H9 (cell line): ENCODE measurements around the gene GPRIN1. TPM values are rescaled to one million over a fixed set of nuclear protein-coding genes. Genes with fewer than 3 reads are reported as not detected.

ENCODE experiments used
- DNase-seq: peaks from one replicate; pipeline ENCODE4 v3.0.0-alpha.2; 2017
- H2AFZ ChIP-seq: one replicate; pipeline ENCODE4 v1.6.1; 2013; ENCODE audit warnings: mild to moderate bottlenecking, low read length, control low read depth, moderate library complexity
- H2AK5ac ChIP-seq: 2 replicates; pipeline ENCODE4 v1.6.1; 2013; ENCODE audit warnings: low read length, control low read depth, mixed read lengths; ENCODE audit not compliant: insufficient read length
- H2BK120ac ChIP-seq: one replicate; pipeline ENCODE4 v1.6.1; 2013; ENCODE audit warnings: low read depth, mild to moderate bottlenecking, low read length, control low read depth, inconsistent platforms; ENCODE audit not compliant: poor library complexity, severe bottlenecking
- H2BK12ac ChIP-seq: 2 replicates; pipeline ENCODE4 v1.6.1; 2013; ENCODE audit warnings: low read length, control low read depth, mixed read lengths, low read depth; ENCODE audit not compliant: insufficient read length
- H2BK15ac ChIP-seq: 2 replicates; pipeline ENCODE4 v1.6.1; 2013; ENCODE audit warnings: low read depth, low read length, control low read depth
- H2BK20ac ChIP-seq: one replicate; pipeline ENCODE4 v1.6.1; 2013; ENCODE audit warnings: low read depth, mild to moderate bottlenecking, low read length, control low read depth, inconsistent platforms; ENCODE audit not compliant: poor library complexity, severe bottlenecking
- H2BK5ac ChIP-seq: 2 replicates; pipeline ENCODE4 v1.6.1; 2013; ENCODE audit warnings: low read length, control low read depth, mixed read lengths; ENCODE audit not compliant: insufficient read length
- H3K14ac ChIP-seq: 2 replicates; pipeline ENCODE4 v1.6.1; 2013; ENCODE audit warnings: low read length, control low read depth; ENCODE audit not compliant: insufficient read depth
- H3K18ac ChIP-seq: 2 replicates; pipeline ENCODE4 v1.6.1; 2013; ENCODE audit warnings: low read depth, mild to moderate bottlenecking, mixed read lengths, low read length, control low read depth; ENCODE audit not compliant: insufficient read length
- H3K23ac ChIP-seq: 2 replicates; pipeline ENCODE4 v1.6.1; 2013; ENCODE audit warnings: low read length, control low read depth, mixed read lengths, low read depth; ENCODE audit not compliant: insufficient read length
- H3K23me2 ChIP-seq: 2 replicates; pipeline ENCODE4 v1.6.1; 2013; ENCODE audit warnings: low read depth, mild to moderate bottlenecking, mixed read lengths, low read length, control low read depth; ENCODE audit not compliant: insufficient read length, poor library complexity, severe bottlenecking
- H3K27ac ChIP-seq: 2 replicates; pipeline ENCODE4 v1.5.1; 2013; ENCODE audit warnings: low read length, control low read depth, mixed read lengths, low read depth; ENCODE audit not compliant: insufficient read length
- H3K27me3 ChIP-seq: 2 replicates; pipeline ENCODE4 v1.6.1; 2013; ENCODE audit warnings: low read length, control low read depth, inconsistent platforms; ENCODE audit not compliant: insufficient read depth
- H3K4ac ChIP-seq: 2 replicates; pipeline ENCODE4 v1.6.1; 2013; ENCODE audit warnings: low read depth, mild to moderate bottlenecking, control low read depth, inconsistent platforms, low read length, moderate library complexity
- H3K4me1 ChIP-seq: 2 replicates; pipeline ENCODE4 v1.6.1; 2013; ENCODE audit warnings: low read length, control low read depth, inconsistent platforms; ENCODE audit not compliant: insufficient read depth
- H3K4me2 ChIP-seq: 2 replicates; pipeline ENCODE4 v1.6.1; 2013; ENCODE audit warnings: low read length, control low read depth, mixed read lengths; ENCODE audit not compliant: insufficient read length, insufficient read depth
- H3K56ac ChIP-seq: 2 replicates; pipeline ENCODE4 v1.6.1; 2013; ENCODE audit warnings: low read depth, mild to moderate bottlenecking, mixed read lengths, low read length, control low read depth; ENCODE audit not compliant: insufficient read length
- H3K79me1 ChIP-seq: 2 replicates; pipeline ENCODE4 v1.6.1; 2013; ENCODE audit warnings: low read depth, mild to moderate bottlenecking, moderate library complexity, low read length, control low read depth, inconsistent platforms; ENCODE audit not compliant: insufficient read depth, poor library complexity, severe bottlenecking
- H3K79me2 ChIP-seq: 2 replicates; pipeline ENCODE4 v1.6.1; 2013; ENCODE audit warnings: low read length, control low read depth, inconsistent platforms; ENCODE audit not compliant: insufficient read depth
- H3K9ac ChIP-seq: 2 replicates; pipeline ENCODE4 v1.6.1; 2013; ENCODE audit warnings: low read length, control low read depth, mixed read lengths; ENCODE audit not compliant: insufficient read length; ENCODE audit errors: extremely low read depth
- H3K9me3 ChIP-seq: one replicate; pipeline ENCODE4 v1.6.1; 2013; ENCODE audit warnings: low read depth, low read length, inconsistent platforms; ENCODE audit not compliant: control insufficient read depth
- H3T11ph ChIP-seq: one replicate; pipeline ENCODE4 v1.6.1; 2013; ENCODE audit warnings: mild to moderate bottlenecking, low read length, control low read depth, inconsistent platforms
- H4K20me1 ChIP-seq: one replicate; pipeline ENCODE4 v1.6.1; 2013; ENCODE audit not compliant: control insufficient read depth, insufficient read length, insufficient read depth
- H4K5ac ChIP-seq: 2 replicates; pipeline ENCODE4 v1.6.1; 2013; ENCODE audit warnings: low read depth, mild to moderate bottlenecking, mixed read lengths, low read length, control low read depth; ENCODE audit not compliant: insufficient read length
- H4K8ac ChIP-seq: replicated peaks from 2 replicates; pipeline ENCODE4 v1.6.1; 2013; ENCODE audit warnings: low read length, control low read depth, mixed read lengths, low read depth; ENCODE audit not compliant: insufficient read length
- H4K91ac ChIP-seq: 2 replicates; pipeline ENCODE4 v1.6.1; 2013; ENCODE audit warnings: low read depth, mild to moderate bottlenecking, moderate library complexity, mixed read lengths, low read length, control low read depth; ENCODE audit not compliant: insufficient read length
- H3K27ac Mint-ChIP-seq, 3 experiments: 2 replicates in 2 of 3; 3 replicates in 1 of 3; pipeline ENCODE4 v1.8.0; 2020 to 2021; ENCODE audit warnings: mixed read lengths in 3 of 3, mild to moderate bottlenecking in 1 of 3, moderate library complexity in 1 of 3
- H3K27me3 Mint-ChIP-seq: 2 replicates; pipeline ENCODE4 v1.8.0; 2021; ENCODE audit warnings: low read depth, mild to moderate bottlenecking, moderate library complexity, mixed read lengths
- H3K36me3 Mint-ChIP-seq, 3 experiments: 2 replicates in 2 of 3; 3 replicates in 1 of 3; pipeline ENCODE4 v1.8.0; 2020 to 2021; ENCODE audit warnings: low read depth in 3 of 3, mixed read lengths in 3 of 3; ENCODE audit not compliant: insufficient read depth in 1 of 3
- H3K4me1 Mint-ChIP-seq, 2 experiments: 2 replicates each; pipeline ENCODE4 v1.8.0; 2020; ENCODE audit warnings: mixed read lengths in 2 of 2
- H3K4me3 Mint-ChIP-seq, 2 experiments: 2 replicates in 1 of 2; 3 replicates in 1 of 2; pipeline ENCODE4 v1.8.0; 2020 to 2021; ENCODE audit warnings: mild to moderate bottlenecking in 2 of 2, mixed read lengths in 2 of 2, moderate library complexity in 1 of 2
- H3K9me3 Mint-ChIP-seq, 2 experiments: 2 replicates in 1 of 2; 3 replicates in 1 of 2; pipeline ENCODE4 v1.8.0; 2020; ENCODE audit warnings: mild to moderate bottlenecking in 2 of 2, mixed read lengths in 2 of 2, moderate library complexity in 1 of 2
- WGBS: extraction: QIAGEN DNeasy Blood & Tissue Kit; methylation state at CpG from one replicate; pipeline ENCODE4 v1.1.7; 2013; ENCODE audit warnings: missing lambda C conversion rate, low lambda C conversion rate, mixed read lengths; ENCODE audit not compliant: insufficient read length; ENCODE audit errors: extremely low coverage; 5-methylcytosine and 5-hydroxymethylcytosine counted together
- total RNA-seq: library from RNA; stranded (reverse); gene quantifications from 2 replicates; pipeline ENCODE4 v1.2.1, GENCODE V29; 2021
- TF ChIP-seq, protein P1 (sequence below): fragments of 200-600 bp; sonication (generic); conservative IDR thresholded peaks from 3 replicates; pipeline ENCODE4 v1.8.0; 2021; ENCODE audit warnings: antibody characterized with exemption, mild to moderate bottlenecking

Gene GPRIN1
- total RNA-seq, 1 experiment from 2014 or later, result 10.8 TPM

DNA sequence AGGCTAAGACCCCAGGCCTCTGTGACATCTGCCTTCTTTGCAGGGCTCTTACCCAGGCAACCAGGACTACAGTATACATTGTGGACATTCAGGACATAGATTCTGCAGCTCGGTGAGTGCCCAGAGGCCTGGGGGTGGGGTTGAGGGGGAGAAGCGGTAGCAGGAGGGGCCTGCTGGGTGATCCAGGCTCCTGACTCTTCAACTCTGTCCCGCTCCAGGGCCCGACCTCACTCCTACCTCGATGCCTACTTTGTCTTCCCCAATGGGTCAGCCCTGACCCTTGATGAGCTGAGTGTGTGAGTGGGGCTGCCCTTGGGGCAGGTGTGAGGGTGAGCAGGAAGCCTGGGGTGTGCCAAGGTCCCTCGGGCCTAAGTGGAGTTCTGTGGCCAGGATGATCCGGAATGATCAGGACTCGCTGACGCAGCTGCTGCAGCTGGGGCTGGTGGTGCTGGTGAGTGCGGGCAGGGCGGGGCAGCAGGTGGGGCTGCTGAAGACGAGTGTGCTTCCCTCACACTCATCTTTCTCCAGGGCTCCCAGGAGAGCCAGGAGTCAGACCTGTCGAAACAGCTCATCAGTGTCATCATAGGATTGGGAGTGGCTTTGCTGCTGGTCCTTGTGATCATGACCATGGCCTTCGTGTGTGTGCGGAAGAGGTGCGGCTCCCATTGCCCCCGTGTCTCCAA, 19.8 kb downstream of the GPRIN1 start:
- H2BK12ac ChIP-seq, result no peak overlapping the region
- Mint-ChIP-seq H3K4me1 (peaks cover 2% of the 10 kb centered on the region in 2 experiments; a peak in 2 of 4 replicates), H3K27me3 (peaks cover 27% of the 10 kb centered on the region), H3K9me3 (peaks cover 8 to 15% of the 10 kb centered on the region in 2 experiments), H3K4me3 (no peak overlapping the region), H3K36me3 (peaks cover 0 to 6% (median 4%) of the 10 kb centered on the region in 3 experiments; a peak in 4 of 7 replicates), H3K27ac (no peak overlapping the region)
- H3K79me2 ChIP-seq, result no peaks in the 10 kb centered on the region
- H4K20me1 ChIP-seq, result peaks cover 5% of the 10 kb centered on the region
- no peak overlapping the region for H2BK120ac ChIP-seq
- no peak overlapping the region for H3K23ac ChIP-seq
- no peak overlapping the region for H2BK5ac ChIP-seq
- H3K4me2 ChIP-seq, result no peak overlapping the region
- DNase-seq, result no peak
- no peak overlapping the region for H3K27ac ChIP-seq
- WGBS, result no CpG with 5 or more reads among the region's 17 CpGs
- H3K79me1 ChIP-seq, result no peaks in the 10 kb centered on the region
- no peak overlapping the region for H2BK20ac ChIP-seq
- no peaks in the 10 kb centered on the region for H3K4me1 ChIP-seq
- H4K8ac ChIP-seq, result no peak overlapping the region
- no peak overlapping the region for H2AFZ ChIP-seq
- no peak overlapping the region for H3K9ac ChIP-seq
- H2BK15ac ChIP-seq, result no peak overlapping the region
- H4K91ac ChIP-seq, result no peak overlapping the region
- H3K4ac ChIP-seq, result no peak overlapping the region
- H3K14ac ChIP-seq, result no peak overlapping the region
- H3K56ac ChIP-seq, result no peak overlapping the region
- H3K18ac ChIP-seq, result no peak overlapping the region
- no peak overlapping the region for H3T11ph ChIP-seq
- H4K5ac ChIP-seq, result no peak overlapping the region
- H3K9me3 ChIP-seq, result no peaks in the 10 kb centered on the region
- no peaks in the 10 kb centered on the region for H3K23me2 ChIP-seq
- no peaks in the 10 kb centered on the region for H3K27me3 ChIP-seq
- TF ChIP-seq, protein P1, sequence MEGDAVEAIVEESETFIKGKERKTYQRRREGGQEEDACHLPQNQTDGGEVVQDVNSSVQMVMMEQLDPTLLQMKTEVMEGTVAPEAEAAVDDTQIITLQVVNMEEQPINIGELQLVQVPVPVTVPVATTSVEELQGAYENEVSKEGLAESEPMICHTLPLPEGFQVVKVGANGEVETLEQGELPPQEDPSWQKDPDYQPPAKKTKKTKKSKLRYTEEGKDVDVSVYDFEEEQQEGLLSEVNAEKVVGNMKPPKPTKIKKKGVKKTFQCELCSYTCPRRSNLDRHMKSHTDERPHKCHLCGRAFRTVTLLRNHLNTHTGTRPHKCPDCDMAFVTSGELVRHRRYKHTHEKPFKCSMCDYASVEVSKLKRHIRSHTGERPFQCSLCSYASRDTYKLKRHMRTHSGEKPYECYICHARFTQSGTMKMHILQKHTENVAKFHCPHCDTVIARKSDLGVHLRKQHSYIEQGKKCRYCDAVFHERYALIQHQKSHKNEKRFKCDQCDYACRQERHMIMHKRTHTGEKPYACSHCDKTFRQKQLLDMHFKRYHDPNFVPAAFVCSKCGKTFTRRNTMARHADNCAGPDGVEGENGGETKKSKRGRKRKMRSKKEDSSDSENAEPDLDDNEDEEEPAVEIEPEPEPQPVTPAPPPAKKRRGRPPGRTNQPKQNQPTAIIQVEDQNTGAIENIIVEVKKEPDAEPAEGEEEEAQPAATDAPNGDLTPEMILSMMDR, result no peak
- no peak overlapping the region for H2AK5ac ChIP-seq
